Choroid plexus epithelial cell (primary cell): Measurements from ENCODE around the gene USP34.

ENCODE experiments used
- DNase-seq: peaks from one replicate; pipeline ENCODE4 v3.0.0-alpha.2; 2010; ENCODE audit warnings: low read depth
- H3K4me3 ChIP-seq: 2 replicates; pipeline ENCODE4 v1.5.1; 2011; ENCODE audit warnings: low read depth, mild to moderate bottlenecking, control low read depth, low read length, moderate library complexity
- CTCF ChIP-seq: conservative IDR thresholded peaks from 2 replicates; pipeline ENCODE4 v1.5.1; 2011; ENCODE audit warnings: low read depth, mild to moderate bottlenecking, control low read depth, inconsistent platforms, low read length, moderate library complexity

Gene USP34

GRCh38 chr2:61380056-61380881, 90.6 kb downstream of the USP34 start:
- DNase-seq, result no peak
- H3K4me3 ChIP-seq, result no peak overlapping the region
- no peak for TF ChIP-seq CTCF

GRCh38 chr2:61379521-61379920, 91.4 kb downstream of the USP34 start:
- DNase-seq, result no peak
- no peak for TF ChIP-seq CTCF
- no peak overlapping the region for H3K4me3 ChIP-seq

- TF ChIP-seq CTCF, result no peak
- DNase-seq, result no peak
- no peak overlapping the region for H3K4me3 ChIP-seq
Measured at GRCh38 chr2:61378281-61378680, 92.6 kb downstream of the USP34 start.

GRCh38 chr2:61377046-61377445, 93.8 kb downstream of the USP34 start:
- no peak overlapping the region for H3K4me3 ChIP-seq
- DNase-seq, result no peak
- TF ChIP-seq CTCF, result no peak

DNA sequence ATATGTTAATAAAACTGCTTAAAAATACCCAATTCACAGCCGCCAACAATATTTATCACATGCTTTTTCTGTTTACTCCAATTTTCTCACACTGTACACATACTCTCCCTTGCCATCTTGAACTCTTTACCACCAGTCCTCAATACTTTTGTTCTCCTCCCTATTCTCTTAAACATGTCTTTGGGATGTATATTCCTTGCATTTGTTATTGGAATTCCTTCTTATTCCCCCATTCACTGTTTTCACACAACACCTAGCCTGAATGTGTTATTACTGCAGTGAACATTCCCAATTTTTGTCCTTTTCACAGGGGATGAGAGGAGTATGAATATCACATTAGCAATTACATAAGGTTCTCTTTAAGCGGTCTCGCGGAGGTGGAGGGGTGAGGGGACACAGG, 94.7 kb downstream of the USP34 start:
- TF ChIP-seq CTCF, result no peak
- no peak for DNase-seq
- H3K4me3 ChIP-seq, result no peak overlapping the region

GRCh38 chr2:61371027-61371426, 99.9 kb downstream of the USP34 start:
- no peak overlapping the region for H3K4me3 ChIP-seq
- TF ChIP-seq CTCF, result no peak
- DNase-seq, result no peak
